Activated naive CD8-positive, alpha-beta T cell treated with anti-CD3 and anti-CD28 coated beads, Interleukin-2, amount 50 U/mL, for 24 hours (primary cell): ENCODE data around the gene PCYOX1L.
A peak's percentile ranks its signal among the peaks of the same experiment; 100 is the strongest.
"Not testable (repeated sequence)": the region's sequence is repeated elsewhere in the genome, so short reads cannot be mapped to it uniquely, and the experiment has no call there.

Source experiments
- ATAC-seq: fragments of 150-1000 bp; cut with Tn5 transposase; one replicate; pipeline ENCODE4 v1.10.0; 2021
- DNase-seq: peaks from one replicate; pipeline ENCODE4 v3.0.0; 2021
- H3K27ac Mint-ChIP-seq: one replicate; pipeline ENCODE4 v1.8.0; 2021; ENCODE audit warnings: mild to moderate bottlenecking, mixed read lengths
- H3K27me3 Mint-ChIP-seq: one replicate; pipeline ENCODE4 v1.8.0; 2021; ENCODE audit warnings: mixed read lengths
- H3K36me3 Mint-ChIP-seq: one replicate; pipeline ENCODE4 v1.8.0; 2021; ENCODE audit warnings: low read depth, mixed read lengths
- H3K4me1 Mint-ChIP-seq: one replicate; pipeline ENCODE4 v1.8.0; 2021; ENCODE audit warnings: mixed read lengths
- H3K4me3 Mint-ChIP-seq: one replicate; pipeline ENCODE4 v1.8.0; 2021; ENCODE audit warnings: mild to moderate bottlenecking, moderate library complexity, mixed read lengths
- H3K9me3 Mint-ChIP-seq: one replicate; pipeline ENCODE4 v1.8.0; 2021; ENCODE audit warnings: mixed read lengths

The PCYOX1L gene

GRCh38 chr5:149381261-149381985, 23.6 kb downstream of the PCYOX1L start:
- DNase-seq = no peak
- no peaks in the 10 kb centered on the region for H3K4me1 Mint-ChIP-seq
- no peaks in the 10 kb centered on the region for H3K27me3 Mint-ChIP-seq
- ATAC-seq = no peak
- H3K36me3 Mint-ChIP-seq = no peaks in the 10 kb centered on the region
- H3K27ac Mint-ChIP-seq = no peak overlapping the region
- no peaks in the 10 kb centered on the region for H3K9me3 Mint-ChIP-seq
- no peak overlapping the region for H3K4me3 Mint-ChIP-seq

- no peaks in the 10 kb centered on the region for H3K9me3 Mint-ChIP-seq
- no peaks in the 10 kb centered on the region for H3K4me1 Mint-ChIP-seq
- no peak overlapping the region for H3K27ac Mint-ChIP-seq
- H3K4me3 Mint-ChIP-seq = no peak overlapping the region
- DNase-seq (peak; percentile 81), ATAC-seq (peak; percentile 79)
- no peaks in the 10 kb centered on the region for H3K27me3 Mint-ChIP-seq
- no peaks in the 10 kb centered on the region for H3K36me3 Mint-ChIP-seq
Observed at GRCh38 chr5:149381986-149382338, 24.1 kb downstream of the PCYOX1L start.

GRCh38 chr5:149382517-149383220, 24.8 kb downstream of the PCYOX1L start:
- no peaks in the 10 kb centered on the region for H3K9me3 Mint-ChIP-seq
- DNase-seq (no peak), ATAC-seq (no peak)
- H3K27me3 Mint-ChIP-seq = no peaks in the 10 kb centered on the region
- H3K27ac Mint-ChIP-seq = no peak overlapping the region
- H3K4me1 Mint-ChIP-seq = no peaks in the 10 kb centered on the region
- no peaks in the 10 kb centered on the region for H3K36me3 Mint-ChIP-seq
- H3K4me3 Mint-ChIP-seq = no peak overlapping the region

GRCh38 chr5:149383399-149383798, 25.6 kb downstream of the PCYOX1L start:
- ATAC-seq = no peak
- Mint-ChIP-seq H3K9me3 (no peaks in the 10 kb centered on the region), H3K27me3 (no peaks in the 10 kb centered on the region), H3K36me3 (no peaks in the 10 kb centered on the region), H3K27ac (no peak overlapping the region), H3K4me3 (no peak overlapping the region), H3K4me1 (no peaks in the 10 kb centered on the region)
- DNase-seq = no peak

GRCh38 chr5:149386166-149386565, 28.3 kb downstream of the PCYOX1L start:
- ATAC-seq (no peak), DNase-seq (no peak)
- no peaks in the 10 kb centered on the region for H3K27me3 Mint-ChIP-seq
- H3K36me3 Mint-ChIP-seq = no peaks in the 10 kb centered on the region
- no peak overlapping the region for H3K4me3 Mint-ChIP-seq
- H3K9me3 Mint-ChIP-seq = no peaks in the 10 kb centered on the region
- H3K4me1 Mint-ChIP-seq = no peaks in the 10 kb centered on the region
- H3K27ac Mint-ChIP-seq = no peak overlapping the region

GRCh38 chr5:149387081-149387631, 29.3 kb downstream of the PCYOX1L start:
- Mint-ChIP-seq H3K27ac (no peak overlapping the region), H3K4me3 (no peak overlapping the region), H3K4me1 (no peaks in the 10 kb centered on the region), H3K36me3 (no peaks in the 10 kb centered on the region), H3K27me3 (no peaks in the 10 kb centered on the region), H3K9me3 (no peaks in the 10 kb centered on the region)
- DNase-seq = no peak
- ATAC-seq = no peak

- Mint-ChIP-seq H3K4me3 (no peak overlapping the region), H3K27me3 (no peaks in the 10 kb centered on the region), H3K9me3 (no peaks in the 10 kb centered on the region), H3K27ac (no peak overlapping the region), H3K4me1 (no peaks in the 10 kb centered on the region), H3K36me3 (no peaks in the 10 kb centered on the region)
- DNase-seq (no peak), ATAC-seq (no peak)
Observed at GRCh38 chr5:149387982-149388381, 30.1 kb downstream of the PCYOX1L start.

GRCh38 chr5:149388498-149389190, 30.8 kb downstream of the PCYOX1L start:
- Mint-ChIP-seq H3K27ac (no peak overlapping the region), H3K4me1 (no peaks in the 10 kb centered on the region), H3K4me3 (no peak overlapping the region), H3K27me3 (no peaks in the 10 kb centered on the region), H3K36me3 (no peaks in the 10 kb centered on the region), H3K9me3 (no peaks in the 10 kb centered on the region)
- ATAC-seq (no peak), DNase-seq (no peak)

- no peaks in the 10 kb centered on the region for H3K9me3 Mint-ChIP-seq
- H3K27ac Mint-ChIP-seq = no peak overlapping the region
- H3K4me1 Mint-ChIP-seq = no peaks in the 10 kb centered on the region
- H3K36me3 Mint-ChIP-seq = no peaks in the 10 kb centered on the region
- no peaks in the 10 kb centered on the region for H3K27me3 Mint-ChIP-seq
- no peak overlapping the region for H3K4me3 Mint-ChIP-seq
- no peak for ATAC-seq
- no peak for DNase-seq
Observed at GRCh38 chr5:149389552-149390495, 32.0 kb downstream of the PCYOX1L start.

- not testable (repeated sequence) for H3K4me3 Mint-ChIP-seq, H3K4me1 Mint-ChIP-seq, H3K36me3 Mint-ChIP-seq, H3K27ac Mint-ChIP-seq, H3K9me3 Mint-ChIP-seq, ATAC-seq, H3K27me3 Mint-ChIP-seq, DNase-seq
Observed at GRCh38 chr5:149391076-149391475, 33.2 kb downstream of the PCYOX1L start.

- H3K4me3 Mint-ChIP-seq = no peak overlapping the region
- no peaks in the 10 kb centered on the region for H3K9me3 Mint-ChIP-seq
- DNase-seq (no peak), ATAC-seq (no peak)
- no peak overlapping the region for H3K27ac Mint-ChIP-seq
- H3K27me3 Mint-ChIP-seq = no peaks in the 10 kb centered on the region
- H3K36me3 Mint-ChIP-seq = no peaks in the 10 kb centered on the region
- no peaks in the 10 kb centered on the region for H3K4me1 Mint-ChIP-seq
Observed at GRCh38 chr5:149391524-149391923, 33.7 kb downstream of the PCYOX1L start.

GRCh38 chr5:149392718-149393117, 34.9 kb downstream of the PCYOX1L start:
- no peak overlapping the region for H3K4me3 Mint-ChIP-seq
- H3K9me3 Mint-ChIP-seq = no peaks in the 10 kb centered on the region
- H3K4me1 Mint-ChIP-seq = no peaks in the 10 kb centered on the region
- H3K27me3 Mint-ChIP-seq = no peaks in the 10 kb centered on the region
- H3K36me3 Mint-ChIP-seq = no peaks in the 10 kb centered on the region
- DNase-seq = no peak
- no peak overlapping the region for H3K27ac Mint-ChIP-seq
- peak; percentile 43 for ATAC-seq

GRCh38 chr5:149394996-149395395, 37.1 kb downstream of the PCYOX1L start:
- H3K4me1 Mint-ChIP-seq = not testable (repeated sequence)

GRCh38 chr5:149397530-149397929, 39.7 kb downstream of the PCYOX1L start:
- Mint-ChIP-seq H3K36me3 (no peaks in the 10 kb centered on the region), H3K27me3 (peaks cover 2% of the 10 kb centered on the region), H3K9me3 (no peaks in the 10 kb centered on the region), H3K27ac (no peak overlapping the region), H3K4me1 (no peaks in the 10 kb centered on the region), H3K4me3 (no peak overlapping the region)
- no peak for DNase-seq
- ATAC-seq = no peak

More at GRCh38 chr5:149394996-149395395, 37.1 kb downstream of the PCYOX1L start:
- H3K27me3 Mint-ChIP-seq, H3K27ac Mint-ChIP-seq, ATAC-seq, H3K9me3 Mint-ChIP-seq, DNase-seq, H3K4me3 Mint-ChIP-seq, H3K36me3 Mint-ChIP-seq: not testable (repeated sequence)
